Testis (tissue), 3 donors: ENCODE measurements around the gene C5orf52. TPM values are rescaled to one million over a fixed set of nuclear protein-coding genes. Genes with fewer than 3 reads are reported as not detected.

Experiments used
- DNase-seq: peaks from one replicate; pipeline ENCODE4 v3.0.0-alpha.2; 2019
- H3K27ac ChIP-seq, 2 donors: fragments of 200-600 bp; sonication (generic); one replicate each; pipeline ENCODE4 v1.5.1; 2019
- H3K27me3 ChIP-seq: fragments of 200-600 bp; sonication (generic); one replicate; pipeline ENCODE4 v1.5.1; 2019
- H3K36me3 ChIP-seq: fragments of 200-600 bp; sonication (generic); one replicate; pipeline ENCODE4 v1.5.1; 2017; ENCODE audit warnings: low read depth; ENCODE audit errors: missing control alignments
- H3K4me1 ChIP-seq: fragments of 200-600 bp; sonication (generic); one replicate; pipeline ENCODE4 v1.5.1; 2019
- H3K4me3 ChIP-seq, 2 donors: fragments of 200-600 bp; sonication (generic); one replicate each; pipeline ENCODE4 v1.5.1; 2017 to 2019
- H3K9me3 ChIP-seq: fragments of 200-600 bp; sonication (generic); one replicate; pipeline ENCODE4 v1.5.1; 2017
- CTCF ChIP-seq, 3 experiments: fragments of 450-650 bp in 2 of 3; fragments of 200-600 bp in 1 of 3; sonication (generic) in 1 of 3; IDR thresholded peaks; one replicate each; pipeline ENCODE4 v1.5.1; 2016 to 2019; ENCODE audit warnings: antibody characterized with exemption in 3 of 3, mild to moderate bottlenecking in 2 of 3, moderate library complexity in 1 of 3
- POLR2A ChIP-seq: fragments of 450-650 bp; IDR thresholded peaks from one replicate; pipeline ENCODE4 v1.6.1; 2017; ENCODE audit warnings: antibody characterized with exemption, mild to moderate bottlenecking, moderate library complexity
- WGBS, 2 donors: methylation state at CpG; one replicate each; pipeline ENCODE4 v1.1.5; 2018; 5-methylcytosine and 5-hydroxymethylcytosine counted together
- intact Hi-C: fragments of 100-400 bp; cut with DNase I; formaldehyde crosslinking; loops from one replicate; pipeline ENCODE4 v1.15.1; 2023; ENCODE audit warnings: low total_unique reads
- polyA plus RNA-seq: library from polyadenylated mRNA; stranded (reverse); fragments of 350-450 nt; fragmentation: Illumina TruSeq; extraction: RNeasy Lipid Tissue Mini Kit (QIAGEN cat#74804); gene quantifications from one replicate; pipeline ENCODE4 v1.2.3, GENCODE V29; 2014; ENCODE audit warnings: low read depth, low replicate concordance; ENCODE audit not compliant: insufficient read depth
- total RNA-seq, 2 donors: library from RNA; depleted of rRNA; stranded (reverse); fragments of >200 nt; gene quantifications; one replicate each; pipeline ENCODE4 v1.2.3, GENCODE V29; 2016

Gene C5orf52
- total and polyA plus RNA-seq, 3 donors from 2014 or later = 13.9 to 62.0 (median 35.0) TPM

- 68 to 76% methylated on average over 1 of the region's 1 CpG for WGBS, 2 donors
- Histone ChIP-seq H3K4me3 (no peak overlapping the region), H3K27ac (no peak overlapping the region), H3K27me3 (no peaks in the 10 kb centered on the region), H3K9me3 (no peaks in the 10 kb centered on the region), H3K4me1 (no peaks in the 10 kb centered on the region), H3K36me3 (no peaks in the 10 kb centered on the region)
- no peak for TF ChIP-seq CTCF (IDR thresholded peaks at IDR 0.05)
- no peak for TF ChIP-seq POLR2A
- no peak for DNase-seq
- intact Hi-C loops = no loop called here
Observed at GRCh38 chr5:157708866-157709265, 37.5 kb downstream of the C5orf52 start.

- Histone ChIP-seq H3K36me3 (no peaks in the 10 kb centered on the region), H3K4me3 (no peak overlapping the region), H3K27ac (no peak overlapping the region), H3K27me3 (no peaks in the 10 kb centered on the region), H3K9me3 (no peaks in the 10 kb centered on the region), H3K4me1 (no peaks in the 10 kb centered on the region)
- intact Hi-C loops = no loop called here
- no peak for TF ChIP-seq CTCF (IDR thresholded peaks at IDR 0.05)
- DNase-seq = no peak
Observed at GRCh38 chr5:157709346-157709745, 38.0 kb downstream of the C5orf52 start.

- no peak overlapping the region for H3K27ac ChIP-seq
- H3K4me3 ChIP-seq = no peak overlapping the region
- no peak for DNase-seq
- intact Hi-C loops = no loop called here
- H3K4me1 ChIP-seq = no peaks in the 10 kb centered on the region
- no peaks in the 10 kb centered on the region for H3K36me3 ChIP-seq
- no peaks in the 10 kb centered on the region for H3K27me3 ChIP-seq
- TF ChIP-seq POLR2A (no peak), CTCF (IDR thresholded peaks at IDR 0.05) (no peak)
- H3K9me3 ChIP-seq = no peaks in the 10 kb centered on the region
- 77 to 81% methylated on average over 3 of the region's 3 CpGs for WGBS, 2 donors
Observed at GRCh38 chr5:157710431-157710830, 39.1 kb downstream of the C5orf52 start.

- Histone ChIP-seq H3K27ac (no peak overlapping the region), H3K4me1 (no peaks in the 10 kb centered on the region), H3K4me3 (no peak overlapping the region), H3K36me3 (no peaks in the 10 kb centered on the region), H3K9me3 (no peaks in the 10 kb centered on the region), H3K27me3 (no peaks in the 10 kb centered on the region)
- DNase-seq = no peak
- intact Hi-C loops = no loop called here
- WGBS, 2 donors = 61 to 77% methylated on average over 2 of the region's 2 CpGs
- TF ChIP-seq POLR2A (no peak), CTCF (IDR thresholded peaks at IDR 0.05) (no peak)
Observed at GRCh38 chr5:157710882-157711281, 39.5 kb downstream of the C5orf52 start.

GRCh38 chr5:157713830-157714595 lies 42.7 kb downstream of the C5orf52 start:
- no peaks in the 10 kb centered on the region for H3K4me1 ChIP-seq
- H3K36me3 ChIP-seq = no peaks in the 10 kb centered on the region
- intact Hi-C loops = no loop called here
- no peaks in the 10 kb centered on the region for H3K27me3 ChIP-seq
- H3K27ac ChIP-seq = no peak overlapping the region
- no peak for DNase-seq
- WGBS, 2 donors = 93 to 95% methylated on average over 4 of the region's 4 CpGs
- no peak for TF ChIP-seq POLR2A
- TF ChIP-seq CTCF (IDR thresholded peaks at IDR 0.05) = no peak
- H3K9me3 ChIP-seq = no peaks in the 10 kb centered on the region
- H3K4me3 ChIP-seq = no peak overlapping the region
